HG03039 (cell line): Measurements from ENCODE around the gene APCDD1.

Experiments used
- ATAC-seq: cut with Tn5 transposase; IDR thresholded peaks from one replicate; pipeline ENCODE4 v1.9.1; 2021; ENCODE audit warnings: mild to moderate bottlenecking, moderate library complexity; ENCODE audit not compliant: unreplicated experiment

APCDD1 gene

GRCh38 chr18:10453806-10454680 is at the start of gene APCDD1:
TSS of gene APCDD1 (plus strand) at chr18:10454635. CDS start at chr18:10454982, 347 bp downstream.
- ATAC-seq, result no peak

DNA sequence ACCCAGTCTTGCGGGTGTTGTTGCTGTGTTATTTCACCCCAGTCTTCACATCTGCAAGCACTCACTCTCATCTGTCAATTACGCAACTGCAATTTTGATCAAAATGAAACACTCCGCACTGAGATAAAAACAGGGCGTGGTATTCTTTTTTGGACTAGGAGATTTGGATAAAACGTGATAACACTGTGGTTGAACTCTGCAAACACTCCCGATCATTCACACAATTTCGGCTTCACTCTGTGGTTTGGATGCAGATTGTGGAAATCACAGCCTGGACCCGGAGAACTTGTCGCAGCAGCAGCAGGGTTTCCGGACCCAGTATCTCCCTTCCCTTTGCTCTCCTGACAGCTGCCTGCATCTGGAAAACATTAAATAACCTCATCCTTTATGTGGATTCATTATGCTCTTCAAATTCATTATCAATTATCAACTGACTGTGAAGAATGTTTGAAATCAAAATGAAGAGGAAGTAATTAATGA is 49.4 kb upstream of the APCDD1 start:
- ATAC-seq, result no peak

DNA sequence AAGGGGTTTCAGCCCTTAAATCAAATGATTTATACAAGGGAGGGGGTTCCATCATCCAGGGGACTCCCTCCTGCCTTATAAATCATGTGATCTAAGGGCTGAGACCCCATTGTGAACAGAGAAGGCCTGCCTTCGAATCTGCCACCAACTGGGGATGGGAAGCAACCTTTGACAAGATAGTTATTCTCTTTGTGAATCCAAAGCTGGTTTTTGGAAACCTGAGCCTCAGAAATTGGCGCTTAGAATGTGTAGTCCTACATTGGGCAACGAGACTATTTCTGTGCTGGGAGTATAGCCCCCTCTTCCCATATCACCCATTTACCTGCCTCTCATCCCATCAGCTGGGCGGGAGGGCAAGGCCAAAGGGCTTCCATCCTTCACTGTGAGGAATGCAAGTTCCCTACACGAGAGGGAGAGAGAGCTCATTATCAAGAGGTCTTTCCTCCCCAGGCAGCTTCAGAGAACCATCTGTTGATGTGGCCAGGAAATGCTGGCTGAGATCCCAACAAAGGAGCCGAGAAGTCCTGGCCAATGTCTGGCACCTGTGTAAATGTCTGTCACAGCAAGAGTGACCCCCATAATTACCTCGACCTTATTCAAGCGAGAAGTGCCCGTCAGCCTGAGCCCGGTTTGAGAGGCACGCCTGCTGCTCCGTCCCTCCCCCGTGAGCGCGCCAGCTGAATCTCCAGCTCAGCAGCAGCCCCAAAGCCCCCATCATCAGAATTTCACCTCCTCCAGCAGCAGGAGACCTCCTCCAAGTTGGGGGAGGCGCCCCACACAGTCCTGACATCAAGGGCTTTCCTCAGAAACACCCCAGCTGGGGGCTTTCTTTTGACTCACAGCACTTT is 48.4 kb upstream of the APCDD1 start:
- ATAC-seq, result no peak

- no peak for ATAC-seq
Measured at GRCh38 chr18:10408131-10408530, 46.3 kb upstream of the APCDD1 start.

DNA sequence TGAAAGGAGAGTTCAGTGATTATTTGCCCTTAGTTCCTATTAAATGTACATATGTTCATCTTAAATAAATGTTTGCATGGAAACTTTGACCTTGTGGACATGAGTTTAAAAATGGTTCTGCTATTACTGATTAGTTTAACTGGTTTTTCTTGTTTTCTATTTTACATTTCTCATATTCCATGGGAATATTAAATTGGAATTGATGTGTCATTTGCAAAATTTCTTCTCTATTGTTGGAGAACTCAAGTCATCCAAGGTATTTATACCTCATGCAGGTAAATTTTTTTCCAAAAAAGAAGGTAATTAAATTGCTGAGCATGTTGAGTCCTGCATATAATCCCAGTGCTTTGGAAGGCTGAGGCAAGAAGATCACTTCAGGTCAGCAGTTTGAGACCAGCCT is 45.4 kb upstream of the APCDD1 start:
- ATAC-seq, result no peak

DNA sequence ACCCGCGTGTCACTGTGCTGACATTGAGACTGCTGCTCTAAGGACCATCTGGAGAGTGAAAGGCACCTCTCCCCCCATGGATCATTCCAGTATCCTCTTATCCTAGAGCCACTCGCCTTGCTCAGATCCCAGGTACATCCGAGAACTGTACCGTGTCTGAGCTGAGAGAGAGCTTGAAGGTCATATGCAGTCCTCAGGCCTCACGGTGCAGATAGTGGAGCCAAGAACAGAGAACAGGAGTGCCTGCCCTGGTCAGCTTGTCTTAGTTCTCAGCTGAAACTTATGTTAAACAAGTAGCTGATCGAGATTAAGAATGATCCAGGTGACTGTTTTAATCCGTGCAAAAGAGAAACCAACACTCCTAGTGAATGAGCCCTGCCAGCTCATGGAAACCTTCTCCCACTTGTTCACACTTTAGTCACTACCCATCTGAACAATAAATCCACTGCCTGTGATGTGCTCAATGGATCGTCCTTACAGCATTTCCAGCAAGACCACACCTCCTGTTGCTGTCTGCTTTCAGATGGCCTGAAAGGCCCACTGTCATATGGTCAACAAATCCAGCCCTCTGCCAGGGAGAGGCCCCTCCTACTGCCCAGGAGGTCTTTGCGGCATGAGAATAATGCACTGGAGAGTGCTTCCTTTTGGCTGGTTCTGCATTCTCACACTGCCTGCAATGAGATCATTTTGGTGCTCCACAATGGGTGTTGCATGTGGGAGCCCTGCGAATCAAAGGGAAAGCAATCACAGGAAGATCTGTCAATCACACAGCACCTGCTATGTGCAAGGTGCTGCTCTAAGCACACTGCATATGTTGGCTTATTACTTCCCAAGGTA is 43.7 kb upstream of the APCDD1 start:
- no peak for ATAC-seq

DNA sequence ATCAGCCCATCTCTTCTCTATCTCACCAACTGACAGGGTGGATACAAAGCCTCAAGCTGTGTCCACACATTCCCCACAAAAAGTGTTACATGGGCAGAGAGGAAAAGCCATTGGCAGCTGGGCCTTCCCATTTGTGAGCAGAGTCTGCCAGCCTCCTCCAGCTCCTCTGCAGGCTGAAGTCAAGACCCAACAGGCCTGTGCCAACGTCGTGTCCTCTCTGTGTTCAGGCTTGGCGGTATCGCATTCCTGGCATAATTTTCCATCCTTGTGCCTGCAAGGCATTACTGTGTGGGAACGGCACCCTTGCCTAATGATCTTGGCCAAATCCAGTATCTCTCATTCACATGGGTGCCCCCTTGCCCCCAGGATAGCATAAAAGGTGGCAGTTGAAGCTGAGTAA is 41.5 kb upstream of the APCDD1 start:
- no peak for ATAC-seq

- no peak for ATAC-seq
Measured at GRCh38 chr18:10413722-10414121, 40.7 kb upstream of the APCDD1 start.

GRCh38 chr18:10414293-10414842 is 40.1 kb upstream of the APCDD1 start:
- no peak for ATAC-seq

DNA sequence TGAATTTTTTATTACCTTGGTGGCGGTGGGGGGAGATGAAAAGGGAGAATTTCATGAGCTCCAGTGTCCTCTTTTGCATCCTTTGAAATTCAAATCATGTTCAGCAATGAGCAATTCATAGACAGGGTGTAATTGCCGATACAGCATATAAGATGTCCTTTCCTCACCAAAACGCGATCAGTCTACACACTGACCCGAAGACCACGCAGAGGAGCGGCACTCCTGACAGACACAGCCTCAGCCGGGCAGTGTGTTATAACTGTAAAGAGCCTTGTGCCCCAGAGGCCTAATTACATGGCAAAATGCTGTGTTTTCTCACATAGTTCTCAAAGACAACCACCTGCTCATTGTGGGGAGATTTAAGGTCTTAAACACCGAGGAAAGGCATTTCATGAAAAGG is 38.4 kb upstream of the APCDD1 start:
- no peak for ATAC-seq

- ATAC-seq, result no peak
Measured at GRCh38 chr18:10417191-10417590, 37.2 kb upstream of the APCDD1 start.

DNA sequence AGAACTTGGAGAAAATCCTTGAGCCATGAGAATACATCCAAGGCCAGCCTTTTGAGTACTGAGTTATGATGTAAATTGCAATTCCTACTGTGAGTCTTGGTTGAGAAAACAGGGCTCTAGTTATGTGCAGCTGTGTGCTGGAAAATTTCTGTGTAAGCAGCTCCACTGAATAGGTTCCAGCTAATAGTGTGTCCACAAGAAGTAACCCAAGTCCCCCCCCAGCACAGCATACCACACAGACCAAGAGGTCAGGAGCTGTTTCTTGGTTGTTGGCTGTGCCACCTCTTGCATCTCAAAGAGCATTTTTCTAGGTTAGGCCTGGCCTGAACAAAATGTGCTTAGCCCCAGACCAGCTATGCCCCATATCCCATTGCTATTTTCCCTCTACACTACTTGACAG is 36.8 kb upstream of the APCDD1 start:
- no peak for ATAC-seq

DNA sequence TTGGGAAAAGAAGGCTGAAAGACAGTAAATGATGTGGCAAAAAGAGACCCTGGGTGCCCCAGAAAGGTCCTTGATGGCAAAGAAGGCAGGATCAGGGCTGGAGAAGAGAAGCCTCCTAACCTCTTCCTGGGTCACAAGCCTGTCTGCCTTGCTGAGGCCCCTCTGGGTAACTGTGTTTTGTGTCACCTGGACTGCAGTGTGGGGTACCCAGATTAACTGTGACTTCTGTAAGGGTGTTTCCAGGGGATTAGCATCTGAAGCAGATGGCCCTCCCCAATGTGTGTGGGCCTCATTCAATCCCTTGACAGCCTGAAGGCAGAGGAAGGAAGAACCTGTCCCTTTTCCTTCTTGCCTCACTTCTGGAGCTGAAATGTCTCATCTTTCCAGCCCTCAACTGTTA is 35.6 kb upstream of the APCDD1 start:
- no peak for ATAC-seq

DNA sequence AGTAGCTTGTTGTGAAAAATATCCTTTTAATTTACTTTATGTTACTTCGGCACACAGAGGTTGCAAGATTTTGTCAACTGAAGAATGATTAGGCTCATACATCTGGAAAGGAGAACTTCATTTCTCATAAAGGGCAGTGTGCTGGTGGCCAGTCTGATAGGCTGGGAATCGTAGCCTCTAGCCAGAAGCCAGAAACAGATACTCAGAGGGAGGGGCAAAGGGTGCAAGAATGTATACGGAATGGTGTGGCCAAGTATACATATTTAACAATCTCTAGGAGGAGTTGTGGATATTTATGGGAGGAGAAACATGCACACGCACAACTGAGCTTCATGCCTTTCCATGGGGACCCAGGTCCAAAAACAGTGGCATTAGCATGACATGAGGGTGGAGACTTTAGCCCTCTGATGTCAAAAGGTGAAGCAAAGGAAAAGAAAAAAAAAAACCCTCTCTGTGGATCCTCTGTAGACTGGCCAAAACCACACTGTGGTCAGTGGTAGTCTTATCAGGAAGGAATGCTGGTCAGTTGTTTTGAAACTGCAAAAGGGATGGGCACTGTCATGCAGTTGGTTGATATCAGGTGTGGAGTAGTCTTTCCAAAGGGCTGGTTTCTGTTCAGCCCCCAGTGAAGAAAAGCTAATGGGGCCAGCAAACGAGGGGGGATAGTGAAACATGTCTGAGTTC is 34.9 kb upstream of the APCDD1 start:
- no peak for ATAC-seq

GRCh38 chr18:10420561-10421352 is 33.7 kb upstream of the APCDD1 start:
- ATAC-seq, result no peak

DNA sequence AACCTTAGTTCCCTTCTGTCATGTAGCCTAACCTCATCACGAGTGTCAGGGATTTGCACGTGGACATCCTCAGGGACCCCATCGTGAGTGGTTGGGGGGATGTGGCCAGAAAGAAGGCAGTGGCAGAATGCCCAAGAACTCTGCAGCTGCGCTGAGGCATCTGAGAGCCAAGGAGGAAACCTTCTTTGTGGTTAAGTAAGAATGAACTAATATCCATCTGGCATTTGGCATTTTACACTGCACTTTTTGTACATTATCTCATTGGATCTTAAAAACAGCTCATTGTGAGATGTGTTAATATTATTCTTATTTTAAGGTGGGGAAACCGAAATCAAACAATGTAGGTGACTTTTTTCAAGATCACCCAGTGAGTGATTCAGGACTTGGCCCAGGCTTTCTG is 32.6 kb upstream of the APCDD1 start:
- ATAC-seq, result no peak

- no peak for ATAC-seq
Measured at GRCh38 chr18:10422731-10423130, 31.7 kb upstream of the APCDD1 start.

DNA sequence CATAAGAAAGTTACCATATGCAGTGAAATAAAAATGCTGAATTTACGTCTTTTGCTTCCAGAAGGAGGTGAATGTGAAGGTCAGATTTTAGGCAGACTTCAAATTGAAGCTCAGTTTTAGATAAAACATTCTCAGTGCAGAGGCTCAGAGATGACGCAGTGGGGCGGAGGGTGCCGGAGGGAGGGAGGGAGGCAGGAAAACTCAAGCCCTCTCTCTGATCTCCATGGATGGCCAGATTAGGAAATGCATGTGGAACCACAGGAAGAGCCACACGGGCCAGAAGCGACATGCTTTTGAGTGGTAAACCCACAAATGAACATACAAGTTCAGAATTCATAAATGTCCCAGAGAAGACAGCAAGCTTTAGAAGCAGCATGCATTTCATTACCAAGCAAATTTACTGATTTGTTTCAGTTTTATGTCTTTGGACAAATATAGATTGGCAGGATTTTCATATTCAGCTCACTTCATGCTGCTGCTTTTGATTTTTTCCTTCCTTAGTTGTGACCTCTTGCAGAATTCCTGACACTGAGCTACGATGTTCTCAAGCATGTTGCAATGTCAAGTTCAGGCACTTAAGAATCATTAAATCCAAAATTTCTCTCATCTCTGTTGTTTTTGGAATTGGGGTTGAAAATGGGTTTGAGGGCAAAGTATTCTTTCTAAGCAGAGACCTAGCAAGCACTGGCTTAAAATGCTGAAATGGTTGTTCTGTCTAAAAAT is 29.7 kb upstream of the APCDD1 start:
- ATAC-seq, result no peak

GRCh38 chr18:10430677-10431076 is 23.8 kb upstream of the APCDD1 start:
- ATAC-seq, result no peak
